Erythroblast (primary cell): ENCODE measurements around the gene CPED1.

Experiments
- GATA1 ChIP-seq: IDR thresholded peaks from 2 replicates; pipeline ENCODE4 v1.6.1; 2011; ENCODE audit warnings: low read depth, mild to moderate bottlenecking, control low read depth, low read length, moderate library complexity
- POLR2A ChIP-seq: IDR thresholded peaks from 2 replicates; pipeline ENCODE4 v1.6.1; 2011; ENCODE audit warnings: mild to moderate bottlenecking, low read length

DNA sequence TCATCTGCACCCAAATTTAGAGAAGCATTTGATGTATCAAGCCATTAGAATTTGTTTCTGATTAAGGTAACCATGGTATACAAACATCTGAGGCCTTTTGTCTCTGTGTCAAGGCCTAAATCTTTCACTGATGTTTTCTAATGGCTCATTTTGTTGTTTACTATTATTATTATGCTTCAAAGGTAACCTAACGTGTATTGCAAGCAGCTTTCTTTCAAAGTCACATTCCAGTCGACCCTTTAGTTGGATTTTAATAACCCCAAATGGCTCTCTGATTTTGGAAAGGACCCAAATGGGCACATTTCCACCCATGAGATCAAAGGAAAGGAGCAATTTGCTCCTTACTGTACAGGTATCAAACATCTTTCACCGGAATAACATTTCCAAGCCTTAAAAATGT is 293.6 kb downstream of the CPED1 start:
- no peak for TF ChIP-seq POLR2A
- TF ChIP-seq GATA1, result no peak
